ENCODE data around the gene VWC2. TPM values are rescaled to one million over a fixed set of nuclear protein-coding genes. Genes with fewer than 3 reads are reported as not detected.

The VWC2 gene
- total RNA-seq, 1 experiment from 2014 or later, result not detected

DNA sequence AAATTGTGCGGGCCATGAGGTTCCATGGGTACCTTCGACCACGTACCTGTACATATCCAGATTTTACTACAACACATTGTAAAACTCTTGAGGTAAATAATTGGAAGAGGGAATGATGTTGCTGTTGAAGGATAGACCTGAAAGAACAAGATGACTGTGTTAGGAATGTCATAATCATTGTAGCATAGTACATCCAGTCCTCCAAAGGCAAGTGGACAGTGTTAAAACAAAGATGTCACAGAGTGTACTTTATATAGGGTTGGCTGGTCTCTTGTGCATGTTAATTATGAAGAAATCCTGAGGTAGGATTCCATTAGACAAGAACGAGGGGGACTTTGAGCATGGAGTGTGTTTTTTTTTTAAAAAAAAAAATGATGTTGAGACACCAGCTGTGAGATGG, 30.4 kb downstream of the VWC2 start:
- no peaks in the 10 kb centered on the region for H3K36me3 Mint-ChIP-seq (ENCODE audit: insufficient read depth, unreplicated experiment)
- no peak overlapping the region for H3K27ac Mint-ChIP-seq (ENCODE audit: unreplicated experiment)
- no peaks in the 10 kb centered on the region for H3K27me3 ChIP-seq (replicated peaks; ENCODE audit: control insufficient read depth, insufficient read depth, low read length)
- H3K4me3 ChIP-seq (ENCODE audit: low read depth, low read length), result no peak overlapping the region
- no peak overlapping the region for H3K4me3 Mint-ChIP-seq (ENCODE audit: unreplicated experiment)
- no TSS peak for BruUV-seq (replicated peaks)
- no peaks in the 10 kb centered on the region for H3K36me3 ChIP-seq (ENCODE audit: control insufficient read depth, insufficient read depth, low read length)
- peaks cover 15% of the 10 kb centered on the region for H3K27me3 Mint-ChIP-seq (ENCODE audit: insufficient read depth, unreplicated experiment)
- no peaks in the 10 kb centered on the region for H3K4me1 Mint-ChIP-seq (ENCODE audit: low read depth, unreplicated experiment)
- no peaks in the 10 kb centered on the region for H3K9me3 ChIP-seq
- POLR2A ChIA-PET, result no interaction called here
- CTCF ChIA-PET, result no interaction called here
- intact Hi-C loops (cut with micrococcal nuclease; ENCODE audit: unreplicated experiment), result no loop called here
- no peak for DNase-seq
- TF ChIP-seq, protein P1, sequence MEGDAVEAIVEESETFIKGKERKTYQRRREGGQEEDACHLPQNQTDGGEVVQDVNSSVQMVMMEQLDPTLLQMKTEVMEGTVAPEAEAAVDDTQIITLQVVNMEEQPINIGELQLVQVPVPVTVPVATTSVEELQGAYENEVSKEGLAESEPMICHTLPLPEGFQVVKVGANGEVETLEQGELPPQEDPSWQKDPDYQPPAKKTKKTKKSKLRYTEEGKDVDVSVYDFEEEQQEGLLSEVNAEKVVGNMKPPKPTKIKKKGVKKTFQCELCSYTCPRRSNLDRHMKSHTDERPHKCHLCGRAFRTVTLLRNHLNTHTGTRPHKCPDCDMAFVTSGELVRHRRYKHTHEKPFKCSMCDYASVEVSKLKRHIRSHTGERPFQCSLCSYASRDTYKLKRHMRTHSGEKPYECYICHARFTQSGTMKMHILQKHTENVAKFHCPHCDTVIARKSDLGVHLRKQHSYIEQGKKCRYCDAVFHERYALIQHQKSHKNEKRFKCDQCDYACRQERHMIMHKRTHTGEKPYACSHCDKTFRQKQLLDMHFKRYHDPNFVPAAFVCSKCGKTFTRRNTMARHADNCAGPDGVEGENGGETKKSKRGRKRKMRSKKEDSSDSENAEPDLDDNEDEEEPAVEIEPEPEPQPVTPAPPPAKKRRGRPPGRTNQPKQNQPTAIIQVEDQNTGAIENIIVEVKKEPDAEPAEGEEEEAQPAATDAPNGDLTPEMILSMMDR (IDR thresholded peaks at IDR 0.05; ENCODE audit: insufficient read depth in 1 of 2, low read depth in 1 of 2, low read length in 1 of 2, severe bottlenecking in 1 of 2, unreplicated experiment in 1 of 2), result no peak
- H3K9me3 Mint-ChIP-seq (ENCODE audit: unreplicated experiment), result no peaks in the 10 kb centered on the region
- H3K4me1 ChIP-seq, result no peaks in the 10 kb centered on the region

DNA sequence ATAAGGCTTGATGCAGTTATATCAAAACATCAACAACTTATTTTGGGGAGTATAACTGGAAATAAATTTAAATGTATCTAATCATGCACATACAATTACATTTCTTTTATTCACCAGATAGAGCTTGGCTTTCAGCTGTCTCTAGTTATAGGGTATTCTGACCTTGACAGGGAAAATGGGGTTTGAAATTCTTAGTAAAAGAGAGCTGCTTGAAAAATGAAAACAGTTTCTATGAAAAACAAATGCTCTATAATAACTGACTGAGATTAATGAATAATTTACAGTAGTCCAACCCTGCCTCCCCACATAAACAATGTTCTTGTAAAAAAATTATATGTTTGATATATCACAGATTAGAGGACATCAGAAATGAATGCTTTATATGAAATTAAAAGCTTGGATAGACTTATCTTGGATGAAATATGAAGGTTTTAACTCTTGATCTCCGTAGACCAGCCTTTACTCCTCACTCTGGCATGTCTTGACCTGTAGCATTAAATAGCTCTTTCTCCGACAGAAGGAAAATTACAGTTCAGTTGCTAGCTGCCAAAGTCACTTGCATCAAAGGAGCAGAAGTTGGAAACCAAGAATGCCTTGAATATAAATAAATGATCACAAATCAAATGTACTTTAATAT, 32.1 kb downstream of the VWC2 start:
- CTCF ChIA-PET, result no interaction called here
- no peak overlapping the region for H3K27ac Mint-ChIP-seq (ENCODE audit: unreplicated experiment)
- no peaks in the 10 kb centered on the region for H3K9me3 ChIP-seq

DNA sequence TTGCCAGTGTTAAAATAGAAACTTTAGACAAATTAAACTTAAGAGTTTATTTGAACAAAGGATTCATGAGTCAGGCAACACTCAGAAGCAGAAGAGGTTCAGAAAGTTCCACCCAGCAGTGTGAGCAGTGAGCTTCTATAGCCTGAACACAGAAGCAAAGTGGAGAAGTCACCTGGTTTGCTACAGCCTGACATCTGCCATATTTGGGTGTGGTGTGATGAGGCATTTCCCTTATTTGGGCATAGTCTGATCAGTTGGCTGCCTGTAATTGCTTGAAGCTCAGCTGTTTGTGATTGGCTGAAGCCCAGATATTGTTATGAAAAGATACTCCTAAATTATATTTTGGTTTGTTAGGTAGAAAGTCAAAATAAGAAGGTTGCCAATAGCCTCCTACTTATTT, 39.1 kb downstream of the VWC2 start:
- no peaks in the 10 kb centered on the region for H3K9me3 Mint-ChIP-seq (ENCODE audit: unreplicated experiment)
- Histone ChIP-seq H3K27me3 (replicated peaks; ENCODE audit: control insufficient read depth, insufficient read depth, low read length) (no peaks in the 10 kb centered on the region), H3K4me1 (no peaks in the 10 kb centered on the region), H3K9me3 (no peaks in the 10 kb centered on the region), H3K4me3 (ENCODE audit: low read depth, low read length) (no peak overlapping the region), H3K36me3 (ENCODE audit: control insufficient read depth, insufficient read depth, low read length) (no peaks in the 10 kb centered on the region)
- peaks cover 3% of the 10 kb centered on the region for H3K27me3 Mint-ChIP-seq (ENCODE audit: insufficient read depth, unreplicated experiment)
- TF ChIP-seq, protein P1 (IDR thresholded peaks at IDR 0.05; ENCODE audit: insufficient read depth in 1 of 2, low read depth in 1 of 2, low read length in 1 of 2, severe bottlenecking in 1 of 2, unreplicated experiment in 1 of 2), result no peak
- H3K36me3 Mint-ChIP-seq (ENCODE audit: insufficient read depth, unreplicated experiment), result no peaks in the 10 kb centered on the region
- no peak overlapping the region for H3K4me3 Mint-ChIP-seq (ENCODE audit: unreplicated experiment)
- no peak for DNase-seq
- ChIA-PET POLR2A (no interaction called here), CTCF (no interaction called here)
- no peaks in the 10 kb centered on the region for H3K4me1 Mint-ChIP-seq (ENCODE audit: low read depth, unreplicated experiment)
- H3K27ac Mint-ChIP-seq (ENCODE audit: unreplicated experiment), result no peak overlapping the region
- BruUV-seq (replicated peaks), result no TSS peak
- intact Hi-C loops (cut with micrococcal nuclease; ENCODE audit: unreplicated experiment), result no loop called here

More for the DNA sequence above, 32.1 kb downstream of the VWC2 start:
- TF ChIP-seq, protein P1 (IDR thresholded peaks at IDR 0.05; ENCODE audit: insufficient read depth in 1 of 2, low read depth in 1 of 2, low read length in 1 of 2, severe bottlenecking in 1 of 2, unreplicated experiment in 1 of 2), result no peak
- intact Hi-C loops (cut with micrococcal nuclease; ENCODE audit: unreplicated experiment), result no loop called here
- H3K4me3 Mint-ChIP-seq (ENCODE audit: unreplicated experiment), result no peak overlapping the region
- H3K36me3 ChIP-seq (ENCODE audit: control insufficient read depth, insufficient read depth, low read length), result no peaks in the 10 kb centered on the region
- H3K4me1 Mint-ChIP-seq (ENCODE audit: low read depth, unreplicated experiment), result no peaks in the 10 kb centered on the region
- H3K4me1 ChIP-seq, result no peaks in the 10 kb centered on the region
- H3K27me3 Mint-ChIP-seq (ENCODE audit: insufficient read depth, unreplicated experiment), result peaks cover 13% of the 10 kb centered on the region
- POLR2A ChIA-PET, result no interaction called here
- no TSS peak for BruUV-seq (replicated peaks)
- H3K4me3 ChIP-seq (ENCODE audit: low read depth, low read length), result no peak overlapping the region
- H3K9me3 Mint-ChIP-seq (ENCODE audit: unreplicated experiment), result no peaks in the 10 kb centered on the region
- DNase-seq, result no peak
- no peaks in the 10 kb centered on the region for H3K36me3 Mint-ChIP-seq (ENCODE audit: insufficient read depth, unreplicated experiment)
- no peaks in the 10 kb centered on the region for H3K27me3 ChIP-seq (replicated peaks; ENCODE audit: control insufficient read depth, insufficient read depth, low read length)
